Measurements from ENCODE around the gene CFAP54. TPM values are rescaled to one million over a fixed set of nuclear protein-coding genes. Genes with fewer than 3 reads are reported as not detected.

CFAP54 gene
- total and polyA plus RNA-seq, 3 experiments from 2014 or later = 0.08 to 0.88 (median 0.66) TPM

GRCh38 chr12:96548384-96548783 lies 59.0 kb downstream of the CFAP54 start:
- ChIA-PET CTCF (no interaction called here), POLR2A (no interaction called here)
- Histone ChIP-seq H3K27ac (ENCODE audit: low read depth, low read length) (no peak overlapping the region), H3K4me3 (ENCODE audit: low read length) (no peak overlapping the region), H3K36me3 (ENCODE audit: insufficient read depth, low read length) (no peaks in the 10 kb centered on the region), H3K4me1 (ENCODE audit: insufficient read depth, low read length) (no peaks in the 10 kb centered on the region), H3K27me3 (ENCODE audit: insufficient read depth, low read length, poor library complexity, severe bottlenecking) (no peaks in the 10 kb centered on the region), H3K9me3 (ENCODE audit: low read length) (no peaks in the 10 kb centered on the region)
- Mint-ChIP-seq H3K36me3 (peaks cover 0 to 5% (median 2%) of the 10 kb centered on the region in 3 donors), H3K27me3 (peaks cover 18 to 38% of the 10 kb centered on the region in 2 donors), H3K9me3 (peaks cover 1 to 7% (median 5%) of the 10 kb centered on the region in 5 donors), H3K4me1 (no peaks in the 10 kb centered on the region), H3K27ac (no peak overlapping the region), H3K4me3 (no peak overlapping the region)
- no peak for DNase-seq

GRCh38 chr12:96549341-96549740 lies 60.0 kb downstream of the CFAP54 start:
- Histone ChIP-seq H3K27me3 (ENCODE audit: insufficient read depth, low read length, poor library complexity, severe bottlenecking) (no peaks in the 10 kb centered on the region), H3K9me3 (ENCODE audit: low read length) (no peaks in the 10 kb centered on the region), H3K36me3 (ENCODE audit: insufficient read depth, low read length) (no peaks in the 10 kb centered on the region), H3K4me1 (ENCODE audit: insufficient read depth, low read length) (no peaks in the 10 kb centered on the region), H3K27ac (ENCODE audit: low read depth, low read length) (no peak overlapping the region), H3K4me3 (ENCODE audit: low read length) (no peak overlapping the region)
- Mint-ChIP-seq H3K4me3 (no peak overlapping the region), H3K27me3 (peaks cover 18 to 39% of the 10 kb centered on the region in 2 donors), H3K36me3 (peaks cover 0 to 2% (median 0%) of the 10 kb centered on the region in 3 donors), H3K27ac (no peak overlapping the region), H3K9me3 (peaks cover 0 to under 1% (median under 1%) of the 10 kb centered on the region in 5 donors), H3K4me1 (no peaks in the 10 kb centered on the region)
- ChIA-PET POLR2A (no interaction called here), CTCF (no interaction called here)
- DNase-seq = no peak

GRCh38 chr12:96570579-96570978 lies 81.2 kb downstream of the CFAP54 start:
- Mint-ChIP-seq H3K9me3 (no peaks in the 10 kb centered on the region), H3K36me3 (no peaks in the 10 kb centered on the region), H3K27me3 (peaks cover 9 to 26% of the 10 kb centered on the region in 2 donors), H3K4me3 (peak overlapping the region in 3 of 7 donors; percentile 5 to 45 (median 33)), H3K4me1 (peaks cover 8 to 17% (median 15%) of the 10 kb centered on the region in 3 donors), H3K27ac (no peak overlapping the region)
- no peaks in the 10 kb centered on the region for H3K36me3 ChIP-seq (ENCODE audit: insufficient read depth, low read length)
- no peaks in the 10 kb centered on the region for H3K4me1 ChIP-seq (ENCODE audit: insufficient read depth, low read length)
- no peaks in the 10 kb centered on the region for H3K27me3 ChIP-seq (ENCODE audit: insufficient read depth, low read length, poor library complexity, severe bottlenecking)
- H3K4me3 ChIP-seq (ENCODE audit: low read length) = no peak overlapping the region
- no peak overlapping the region for H3K27ac ChIP-seq (ENCODE audit: low read depth, low read length)
- no peak for DNase-seq
- ChIA-PET CTCF (no interaction called here), POLR2A (no interaction called here)
- H3K9me3 ChIP-seq (ENCODE audit: low read length) = no peaks in the 10 kb centered on the region

GRCh38 chr12:96571101-96571862 lies 81.9 kb downstream of the CFAP54 start:
- Histone ChIP-seq H3K4me1 (ENCODE audit: insufficient read depth, low read length) (no peaks in the 10 kb centered on the region), H3K9me3 (ENCODE audit: low read length) (no peaks in the 10 kb centered on the region), H3K4me3 (ENCODE audit: low read length) (no peak overlapping the region), H3K27ac (ENCODE audit: low read depth, low read length) (no peak overlapping the region), H3K36me3 (ENCODE audit: insufficient read depth, low read length) (no peaks in the 10 kb centered on the region), H3K27me3 (ENCODE audit: insufficient read depth, low read length, poor library complexity, severe bottlenecking) (no peaks in the 10 kb centered on the region)
- Mint-ChIP-seq H3K27me3 (peaks cover 9 to 19% of the 10 kb centered on the region in 2 donors), H3K9me3 (no peaks in the 10 kb centered on the region), H3K27ac (peak overlapping the region in 3 of 8 donors; percentile 6 to 25 (median 24)), H3K4me1 (peaks cover 8 to 17% (median 15%) of the 10 kb centered on the region in 3 donors), H3K4me3 (peak overlapping the region; percentile 8 to 67 (median 45)), H3K36me3 (no peaks in the 10 kb centered on the region)
- ChIA-PET POLR2A (no interaction called here), CTCF (no interaction called here)
- no peak for DNase-seq

GRCh38 chr12:96578526-96579125 lies 89.2 kb downstream of the CFAP54 start:
- CTCF ChIA-PET = interaction anchor here (0.8 to 1.9 kb wide), 8 partner anchors 406 to 1819 kb away, joined by 3 to 6 read pairs (median 4); no protein-coding TSS in a partner anchor
- H3K27ac Mint-ChIP-seq = peak overlapping the region in 1 of 8 donors; percentile 31

GRCh38 chr12:96585977-96586376 lies 96.6 kb downstream of the CFAP54 start:
- DNase-seq = no peak
- H3K4me1 Mint-ChIP-seq = no peaks in the 10 kb centered on the region
- no peak overlapping the region for H3K27ac Mint-ChIP-seq
- CTCF ChIA-PET = no interaction called here
- Histone ChIP-seq H3K36me3 (ENCODE audit: insufficient read depth, low read length) (no peaks in the 10 kb centered on the region), H3K27me3 (ENCODE audit: insufficient read depth, low read length, poor library complexity, severe bottlenecking) (no peaks in the 10 kb centered on the region), H3K9me3 (ENCODE audit: low read length) (no peaks in the 10 kb centered on the region), H3K27ac (ENCODE audit: low read depth, low read length) (no peak overlapping the region), H3K4me3 (ENCODE audit: low read length) (no peak overlapping the region), H3K4me1 (ENCODE audit: insufficient read depth, low read length) (no peaks in the 10 kb centered on the region)
- POLR2A ChIA-PET = no interaction called here
- H3K9me3 Mint-ChIP-seq = peaks cover 0 to 2% (median 0%) of the 10 kb centered on the region in 5 donors
- H3K4me3 Mint-ChIP-seq = no peak overlapping the region
- H3K36me3 Mint-ChIP-seq = no peaks in the 10 kb centered on the region
- H3K27me3 Mint-ChIP-seq = peaks cover 2 to 14% of the 10 kb centered on the region in 2 donors

More at GRCh38 chr12:96578526-96579125, 89.2 kb downstream of the CFAP54 start:
- no peak overlapping the region for H3K4me3 ChIP-seq (ENCODE audit: low read length)
- H3K27ac ChIP-seq (ENCODE audit: low read depth, low read length) = no peak overlapping the region
- no peaks in the 10 kb centered on the region for H3K4me1 ChIP-seq (ENCODE audit: insufficient read depth, low read length)
- Mint-ChIP-seq H3K36me3 (no peaks in the 10 kb centered on the region), H3K4me1 (no peaks in the 10 kb centered on the region), H3K4me3 (no peak overlapping the region), H3K27me3 (peaks cover 1 to 7% of the 10 kb centered on the region in 2 donors), H3K9me3 (no peaks in the 10 kb centered on the region)
- H3K36me3 ChIP-seq (ENCODE audit: insufficient read depth, low read length) = no peaks in the 10 kb centered on the region
- H3K9me3 ChIP-seq (ENCODE audit: low read length) = no peaks in the 10 kb centered on the region
- POLR2A ChIA-PET = no interaction called here
- no peaks in the 10 kb centered on the region for H3K27me3 ChIP-seq (ENCODE audit: insufficient read depth, low read length, poor library complexity, severe bottlenecking)
- DNase-seq = peak in 2 of 5 donors; percentile 47

- Mint-ChIP-seq H3K36me3 (no peaks in the 10 kb centered on the region), H3K27ac (no peak overlapping the region), H3K4me1 (no peaks in the 10 kb centered on the region), H3K4me3 (no peak overlapping the region), H3K27me3 (peaks cover 2 to 19% of the 10 kb centered on the region in 2 donors), H3K9me3 (peaks cover 0 to 2% (median 0%) of the 10 kb centered on the region in 5 donors)
- DNase-seq = no peak
- ChIA-PET POLR2A (no interaction called here), CTCF (no interaction called here)
- Histone ChIP-seq H3K36me3 (ENCODE audit: insufficient read depth, low read length) (no peaks in the 10 kb centered on the region), H3K27me3 (ENCODE audit: insufficient read depth, low read length, poor library complexity, severe bottlenecking) (no peaks in the 10 kb centered on the region), H3K4me3 (ENCODE audit: low read length) (no peak overlapping the region), H3K9me3 (ENCODE audit: low read length) (no peaks in the 10 kb centered on the region), H3K27ac (ENCODE audit: low read depth, low read length) (no peak overlapping the region), H3K4me1 (ENCODE audit: insufficient read depth, low read length) (no peaks in the 10 kb centered on the region)
Measured at GRCh38 chr12:96587691-96588090, 98.3 kb downstream of the CFAP54 start.

- Histone ChIP-seq H3K4me1 (ENCODE audit: insufficient read depth, low read length) (no peaks in the 10 kb centered on the region), H3K27me3 (ENCODE audit: insufficient read depth, low read length, poor library complexity, severe bottlenecking) (no peaks in the 10 kb centered on the region), H3K9me3 (ENCODE audit: low read length) (no peaks in the 10 kb centered on the region), H3K4me3 (ENCODE audit: low read length) (no peak overlapping the region), H3K36me3 (ENCODE audit: insufficient read depth, low read length) (no peaks in the 10 kb centered on the region), H3K27ac (ENCODE audit: low read depth, low read length) (no peak overlapping the region)
- ChIA-PET POLR2A (no interaction called here), CTCF (no interaction called here)
- peaks cover 0 to 3% (median 0%) of the 10 kb centered on the region in 5 donors for H3K9me3 Mint-ChIP-seq
- no peak overlapping the region for H3K4me3 Mint-ChIP-seq
- DNase-seq = no peak
- no peaks in the 10 kb centered on the region for H3K4me1 Mint-ChIP-seq
- H3K36me3 Mint-ChIP-seq = no peaks in the 10 kb centered on the region
- H3K27me3 Mint-ChIP-seq = peaks cover 7 to 25% of the 10 kb centered on the region in 2 donors
- H3K27ac Mint-ChIP-seq = no peak overlapping the region
Measured at GRCh38 chr12:96590970-96591369, 101.6 kb downstream of the CFAP54 start.

Data from CD8-positive, alpha-beta memory T cell (primary cell).